Pancreas (tissue), 10 donors: ENCODE measurements around the gene BCAS1. TPM values are rescaled to one million over a fixed set of nuclear protein-coding genes. Genes with fewer than 3 reads are reported as not detected.
"Not testable (repeated sequence)": the region's sequence is repeated elsewhere in the genome, so short reads cannot be mapped to it uniquely, and the experiment has no call there.

Experiments used
- ATAC-seq, 4 donors: fragments of 200-7000 bp; cut with Tn5 transposase; one replicate each; pipeline versions ENCODE4 v1.8.0 to v1.9.1; 2020; ENCODE audit warnings: mild to moderate bottlenecking in 4 of 4, moderate library complexity in 4 of 4
- DNase-seq, 6 donors: peaks; one replicate each; pipeline ENCODE4 v3.0.0-alpha.2; 2020
- FAIRE-seq: peaks from 2 replicates; lab custom pipeline; 2012; peaks lifted over from hg19 to GRCh38; lab: Jason Lieb, UNC
- H3K27ac ChIP-seq, 4 donors: fragments of 200-600 bp; sonication (generic); 1 replicate in 3 of 4; 2 replicates in 1 of 4; pipeline versions ENCODE4 v1.5.0 to v1.8.0; 2020
- H3K27me3 ChIP-seq, 4 donors: fragments of 200-600 bp; one replicate each; pipeline ENCODE4 v1.8.0; 2021
- H3K36me3 ChIP-seq, 3 donors: fragments of 200-600 bp; sonication (generic) in 1 of 3; one replicate each; pipeline versions ENCODE4 v1.5.0 to v1.8.0; 2020 to 2021
- H3K4me1 ChIP-seq, 3 donors: fragments of 200-600 bp; one replicate each; pipeline ENCODE4 v1.8.0; 2021
- H3K4me3 ChIP-seq, 4 donors: fragments of 200-600 bp; sonication (generic) in 2 of 4; one replicate each; pipeline versions ENCODE4 v1.5.0 to v1.8.0; 2020 to 2021
- H3K9me3 ChIP-seq, 4 donors: fragments of 200-600 bp; one replicate each; pipeline ENCODE4 v1.8.0; 2021
- WGBS, 2 donors: extraction: QIAGEN DNeasy Blood & Tissue Kit; methylation state at CpG; one replicate each; pipeline ENCODE4 v1.1.7; 2013; 5-methylcytosine and 5-hydroxymethylcytosine counted together
- intact Hi-C, 3 donors: fragments of 100-400 bp; cut with DNase I; formaldehyde crosslinking; loops; one replicate each; pipeline versions ENCODE4 v1.11.1 to v1.14.2; 2022
- polyA plus RNA-seq, 2 donors: library from polyadenylated mRNA; stranded (reverse); fragments of 200-250 nt; gene quantifications; one replicate each; pipeline ENCODE4 v1.2.3, GENCODE V29; 2013
- total RNA-seq, 6 donors: library from RNA; stranded (reverse); fragmentation: NEBNext Ultra II Directional in 4 of 6; extraction: Animal tissue kit (Norgen Biotek cat#: 25700) in 4 of 6; gene quantifications; one replicate each; pipeline versions ENCODE4 v1.2.1 to v1.2.4, GENCODE V29; 2021 to 2023
- TF ChIP-seq, protein P1 (sequence below), 4 donors: fragments of 200-600 bp; sonication (generic) in 3 of 4; IDR thresholded peaks; one replicate each; pipeline versions ENCODE4 v1.5.0 to v1.8.0; 2021; ENCODE audit warnings: antibody characterized with exemption in 4 of 4
- donor health status: healthy with polysubstance abuse.
- donor health status: DM: no; HTN: no; CAD: no; lungs with moderate emphysema.
- donor health status: DM: no; HTN: no; CAD: no.
- donor health status: control.
- donor health status: control.
- donor health status: Bipolar disorder and iron deficiency.
- donor health status: DM: yes; HTN: yes; CAD: no.
- donor health status: DM: no; HTN: no; CAD: no.
- donor health status: DM: no; HTN: no; CAD: no.
- donor health status: DM: yes; HTN: yes; CAD: no.

BCAS1 gene
- total and polyA plus RNA-seq, 8 donors, result 0.20 to 0.85 (median 0.61) TPM

DNA sequence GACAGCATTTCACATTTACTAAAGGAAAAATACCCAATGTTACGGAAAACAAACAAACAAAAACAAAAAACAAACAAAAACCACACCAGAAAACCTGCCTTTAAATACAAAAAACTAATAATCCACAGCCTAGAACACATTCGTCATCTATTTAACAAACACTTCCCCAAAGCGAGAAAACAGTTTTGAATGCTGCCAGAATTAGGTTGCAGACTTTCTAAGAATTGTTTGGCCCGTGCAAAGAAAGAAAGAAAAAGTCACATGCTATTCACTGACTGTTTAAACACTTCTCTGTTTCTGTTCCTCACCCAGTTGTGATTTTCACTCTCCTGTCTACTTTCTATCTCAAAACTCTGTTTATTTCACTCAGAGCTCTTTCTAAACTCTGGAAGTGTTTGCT lies 52.5 kb downstream of the BCAS1 start:
- FAIRE-seq (no peak), DNase-seq (no peak), ATAC-seq (peak in 2 of 4 donors; percentile 51 to 52)
- Histone ChIP-seq H3K36me3 (no peaks in the 10 kb centered on the region), H3K27me3 (peaks cover 0 to 3% (median 0%) of the 10 kb centered on the region in 4 donors), H3K9me3 (no peaks in the 10 kb centered on the region), H3K27ac (no peak overlapping the region), H3K4me1 (no peaks in the 10 kb centered on the region), H3K4me3 (no peak overlapping the region)
- intact Hi-C loops, result no loop called here
- TF ChIP-seq, protein P1, sequence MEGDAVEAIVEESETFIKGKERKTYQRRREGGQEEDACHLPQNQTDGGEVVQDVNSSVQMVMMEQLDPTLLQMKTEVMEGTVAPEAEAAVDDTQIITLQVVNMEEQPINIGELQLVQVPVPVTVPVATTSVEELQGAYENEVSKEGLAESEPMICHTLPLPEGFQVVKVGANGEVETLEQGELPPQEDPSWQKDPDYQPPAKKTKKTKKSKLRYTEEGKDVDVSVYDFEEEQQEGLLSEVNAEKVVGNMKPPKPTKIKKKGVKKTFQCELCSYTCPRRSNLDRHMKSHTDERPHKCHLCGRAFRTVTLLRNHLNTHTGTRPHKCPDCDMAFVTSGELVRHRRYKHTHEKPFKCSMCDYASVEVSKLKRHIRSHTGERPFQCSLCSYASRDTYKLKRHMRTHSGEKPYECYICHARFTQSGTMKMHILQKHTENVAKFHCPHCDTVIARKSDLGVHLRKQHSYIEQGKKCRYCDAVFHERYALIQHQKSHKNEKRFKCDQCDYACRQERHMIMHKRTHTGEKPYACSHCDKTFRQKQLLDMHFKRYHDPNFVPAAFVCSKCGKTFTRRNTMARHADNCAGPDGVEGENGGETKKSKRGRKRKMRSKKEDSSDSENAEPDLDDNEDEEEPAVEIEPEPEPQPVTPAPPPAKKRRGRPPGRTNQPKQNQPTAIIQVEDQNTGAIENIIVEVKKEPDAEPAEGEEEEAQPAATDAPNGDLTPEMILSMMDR (IDR thresholded peaks at IDR 0.05), result no peak
- 57 to 65% methylated on average over 4 of the region's 4 CpGs for WGBS, 2 donors

DNA sequence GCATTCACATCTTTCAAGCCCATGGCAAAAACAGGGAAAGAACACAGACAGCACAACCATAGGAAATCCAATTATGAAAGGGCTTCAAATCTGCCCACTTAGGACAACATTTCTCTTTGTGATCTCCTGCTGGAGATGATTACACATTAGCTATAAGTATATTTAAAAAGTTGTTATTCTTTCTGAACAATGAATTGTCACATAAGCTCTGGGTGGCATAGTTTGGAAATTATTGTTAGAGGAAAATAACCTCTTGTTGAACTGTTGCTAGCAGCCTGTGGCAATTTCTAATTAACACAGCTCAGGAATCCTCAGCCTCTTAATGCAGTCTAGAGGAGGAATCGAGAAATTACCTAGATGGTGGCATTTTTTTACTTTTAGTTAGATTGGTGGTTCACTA lies 54.9 kb downstream of the BCAS1 start:
- H3K36me3 ChIP-seq, result no peaks in the 10 kb centered on the region
- no peaks in the 10 kb centered on the region for H3K9me3 ChIP-seq
- DNase-seq (no peak), ATAC-seq (no peak), FAIRE-seq (no peak)
- 27 to 59% methylated on average over 1 of the region's 1 CpG for WGBS, 2 donors
- TF ChIP-seq, protein P1 (IDR thresholded peaks at IDR 0.05), result no peak
- intact Hi-C loops, result no loop called here
- no peak overlapping the region for H3K27ac ChIP-seq
- no peaks in the 10 kb centered on the region for H3K27me3 ChIP-seq
- H3K4me1 ChIP-seq, result no peaks in the 10 kb centered on the region
- H3K4me3 ChIP-seq, result no peak overlapping the region

DNA sequence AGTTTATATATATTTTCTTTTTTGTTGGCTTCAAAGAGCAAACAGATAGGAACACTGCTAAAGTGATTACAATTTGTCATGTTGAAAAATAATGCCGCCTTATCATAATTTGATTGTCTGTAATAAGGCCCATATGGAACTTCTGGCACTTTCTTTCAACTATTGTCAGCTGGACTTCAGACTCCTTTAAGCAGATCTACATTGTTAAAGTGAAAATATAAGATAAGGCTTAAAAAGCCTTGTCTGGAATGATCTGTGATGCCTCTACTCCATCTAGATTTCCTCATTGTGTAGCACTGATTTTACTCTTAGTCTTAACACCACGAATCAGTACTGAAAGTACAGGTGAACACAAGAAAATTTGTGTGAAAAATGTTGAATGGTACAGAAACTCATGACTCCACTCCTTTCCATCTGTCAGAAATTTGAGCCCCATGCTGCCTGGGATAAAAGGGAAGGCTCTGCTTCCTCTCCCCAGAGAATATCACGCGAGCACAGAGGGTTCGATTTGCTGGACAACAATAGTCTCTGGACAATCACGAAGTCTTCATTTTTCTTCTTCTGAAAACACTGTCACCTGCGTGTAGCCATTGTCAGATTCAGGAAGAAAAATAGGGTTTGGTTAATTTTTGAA lies 56.0 kb downstream of the BCAS1 start:
- Histone ChIP-seq H3K36me3 (no peaks in the 10 kb centered on the region), H3K27me3 (no peaks in the 10 kb centered on the region), H3K4me1 (no peaks in the 10 kb centered on the region), H3K27ac (no peak overlapping the region), H3K9me3 (no peaks in the 10 kb centered on the region), H3K4me3 (no peak overlapping the region)
- intact Hi-C loops, result no loop called here
- no peak for DNase-seq
- FAIRE-seq, result no peak
- ATAC-seq, result no peak
- WGBS, 2 donors, result 75 to 76% methylated on average over 7 of the region's 7 CpGs
- TF ChIP-seq, protein P1 (IDR thresholded peaks at IDR 0.05), result no peak

DNA sequence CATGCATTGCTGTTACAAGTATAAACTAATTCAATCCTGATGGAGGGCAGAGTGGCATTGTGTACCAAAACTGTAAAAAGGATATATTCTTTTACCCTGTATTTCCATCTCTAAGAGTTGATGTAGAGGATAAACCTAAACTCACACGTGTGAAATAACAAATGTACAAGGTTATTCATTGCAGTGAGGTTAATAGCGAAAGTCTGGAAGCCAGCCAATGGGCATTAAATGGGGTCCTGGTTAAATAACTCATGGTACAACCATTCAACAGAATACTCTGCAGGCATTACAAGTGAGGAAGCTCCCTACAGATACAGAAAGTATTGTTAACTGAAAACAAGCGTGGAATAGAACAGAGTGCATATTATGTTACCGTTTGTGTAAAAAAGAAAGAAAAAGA lies 56.9 kb downstream of the BCAS1 start:
- ATAC-seq (no peak), DNase-seq (no peak), FAIRE-seq (no peak)
- 70 to 73% methylated on average over 4 of the region's 4 CpGs for WGBS, 2 donors
- TF ChIP-seq, protein P1 (IDR thresholded peaks at IDR 0.05), result no peak
- Histone ChIP-seq H3K4me3 (no peak overlapping the region), H3K27ac (no peak overlapping the region), H3K9me3 (no peaks in the 10 kb centered on the region), H3K36me3 (no peaks in the 10 kb centered on the region), H3K4me1 (no peaks in the 10 kb centered on the region), H3K27me3 (no peaks in the 10 kb centered on the region)
- intact Hi-C loops, result no loop called here

DNA sequence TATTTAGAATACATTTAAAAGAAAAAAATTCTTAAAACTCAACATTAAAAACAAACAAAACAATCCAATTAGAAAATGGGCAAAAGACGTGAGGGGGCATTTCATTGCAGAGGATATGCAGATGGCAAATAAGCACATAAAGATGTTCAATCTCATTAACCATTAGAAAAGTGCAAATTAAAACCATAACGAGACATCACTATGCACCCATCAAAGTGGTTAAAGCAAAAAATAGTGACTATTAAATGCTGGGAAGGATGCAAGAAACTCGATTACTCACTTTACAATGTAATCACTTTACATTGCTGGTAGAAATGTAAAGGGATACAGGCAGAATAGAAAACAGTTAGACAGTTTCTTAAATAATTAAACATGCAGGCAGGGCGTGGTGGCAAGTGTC lies 59.0 kb downstream of the BCAS1 start:
- TF ChIP-seq, protein P1 (IDR thresholded peaks at IDR 0.05), result no peak
- no peak for DNase-seq
- H3K36me3 ChIP-seq, result no peaks in the 10 kb centered on the region
- intact Hi-C loops, result no loop called here
- no peak overlapping the region for H3K27ac ChIP-seq
- 72 to 78% methylated on average over 4 of the region's 4 CpGs for WGBS, 2 donors
- H3K4me3 ChIP-seq, result no peak overlapping the region
- FAIRE-seq, result no peak
- H3K27me3 ChIP-seq, result no peaks in the 10 kb centered on the region
- no peak for ATAC-seq
- no peaks in the 10 kb centered on the region for H3K4me1 ChIP-seq
- no peaks in the 10 kb centered on the region for H3K9me3 ChIP-seq

DNA sequence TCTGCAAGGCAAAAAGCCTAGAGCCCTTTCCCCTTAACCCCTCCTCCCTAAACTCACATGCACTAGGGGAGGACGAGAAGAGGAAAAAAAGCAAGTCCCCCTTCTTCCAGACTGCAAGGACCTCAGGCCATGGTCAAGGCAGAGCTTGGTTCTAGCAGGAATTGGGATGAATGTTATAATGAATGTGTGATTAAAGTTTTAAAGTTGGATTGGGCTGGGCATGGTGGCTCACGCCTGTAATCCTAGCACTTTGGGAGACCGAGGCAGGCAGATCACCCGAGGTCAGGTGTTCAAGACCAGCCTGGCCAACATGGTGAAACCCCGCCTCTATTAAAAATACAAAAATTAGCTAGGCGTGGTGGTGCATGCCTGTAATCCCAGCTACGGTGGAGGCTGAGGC lies 64.2 kb downstream of the BCAS1 start:
- FAIRE-seq, ATAC-seq, H3K9me3 ChIP-seq, H3K4me3 ChIP-seq, intact Hi-C loops, H3K27ac ChIP-seq, H3K36me3 ChIP-seq, DNase-seq, H3K27me3 ChIP-seq, H3K4me1 ChIP-seq: not testable (repeated sequence)
- WGBS, 2 donors, result 68 to 79% methylated on average over 7 of the region's 7 CpGs
